HK-2 (cell line): ENCODE results near the gene DUXA.

Experiments used
- DNase-seq: peaks from one replicate; pipeline ENCODE4 v3.0.0-alpha.2; 2018; ENCODE audit not compliant: unreplicated experiment

The DUXA gene

GRCh38 chr19:57105976-57106721 lies 61.1 kb downstream of the DUXA start:
- no peak for DNase-seq
